GM12878 (cell line): ENCODE data around the gene FZD2. TPM values are rescaled to one million over a fixed set of nuclear protein-coding genes. Genes with fewer than 3 reads are reported as not detected.

ENCODE experiments used
- ATAC-seq: fragments of 200-7000 bp; cut with Tn5 transposase; 3 replicates; pipeline ENCODE4 v1.9.1; 2020; ENCODE audit warnings: mild to moderate bottlenecking, moderate library complexity
- BruUV-seq: library from RNA; stranded (reverse); fragments of 400-500 nt; replicated peaks from 2 replicates; lab custom pipeline; 2021; lab: Mats Ljungman, UMichigan
- CTCF ChIA-PET: fragments of 300-600 bp; sonication (Branson Sonifier 250); formaldehyde crosslinking; extraction: SDS; loops from one replicate; lab custom pipeline; 2021; ENCODE audit warnings: inconsistent platforms; lab: Yijun Ruan, JAX
- POLR2A ChIA-PET: fragments of 350-600 bp; formaldehyde crosslinking; extraction: SDS; loops from one replicate; lab custom pipeline; 2021; ENCODE audit warnings: inconsistent platforms; lab: Charles Lee
- RAD21 ChIA-PET: fragments of 300-600 bp; sonication (Branson Sonifier 250); formaldehyde crosslinking; loops from one replicate; lab custom pipeline; 2023; ENCODE audit warnings: antibody characterized with exemption; ENCODE audit not compliant: unreplicated experiment; lab: Charles Lee
- SMC1A ChIA-PET: fragments of 300-600 bp; sonication (Branson Sonifier 250); formaldehyde crosslinking; loops from one replicate; lab custom pipeline; 2023; ENCODE audit not compliant: unreplicated experiment, uncharacterized antibody; lab: Charles Lee
- DNase-seq: peaks from one replicate; pipeline ENCODE4 v3.0.0-alpha.2; 2011; ENCODE audit warnings: low read depth, low spot score
- FAIRE-seq: peaks from 3 replicates; lab custom pipeline; 2011; peaks lifted over from hg19 to GRCh38; lab: Jason Lieb, UNC
- H2AFZ ChIP-seq: 2 replicates; pipeline ENCODE4 v1.6.0; 2011; ENCODE audit warnings: low read depth, low read length, control low read depth; ENCODE audit not compliant: control insufficient read depth
- H3K27ac ChIP-seq: 2 replicates; pipeline ENCODE4 v1.5.1; 2011; ENCODE audit warnings: control low read depth; ENCODE audit not compliant: control insufficient read depth, insufficient read depth
- H3K27me3 ChIP-seq, 2 experiments: replicated peaks in 1 of 2; 2 replicates each; pipeline versions ENCODE4 v1.6.0 to v1.6.1; 2011; ENCODE audit warnings: low read length in 1 of 2; ENCODE audit not compliant: control insufficient read depth in 2 of 2, insufficient read depth in 2 of 2
- H3K36me3 ChIP-seq, 2 experiments: 2 replicates each; pipeline ENCODE4 v1.5.1; 2011; ENCODE audit warnings: low read length in 1 of 2; ENCODE audit not compliant: control insufficient read depth in 2 of 2, insufficient read depth in 2 of 2
- H3K4me1 ChIP-seq: 2 replicates; pipeline ENCODE4 v1.6.1; 2011; ENCODE audit warnings: mild to moderate bottlenecking, low read length, moderate library complexity, mixed read lengths; ENCODE audit not compliant: control insufficient read depth, insufficient read depth
- H3K4me2 ChIP-seq: 2 replicates; pipeline ENCODE4 v1.6.0; 2011; ENCODE audit warnings: control low read depth; ENCODE audit not compliant: control insufficient read depth, insufficient read depth
- H3K4me3 ChIP-seq: fragments of 200-600 bp; sonication (generic); 2 replicates; pipeline ENCODE4 v1.5.1; 2016
- H3K79me2 ChIP-seq: 2 replicates; pipeline ENCODE4 v1.6.0; 2011; ENCODE audit warnings: low read length; ENCODE audit not compliant: control insufficient read depth, insufficient read depth
- H3K9ac ChIP-seq: 2 replicates; pipeline ENCODE4 v1.8.0; 2011; ENCODE audit warnings: low read length, control low read depth, mixed read lengths; ENCODE audit not compliant: control insufficient read depth, insufficient read depth
- H3K9me3 ChIP-seq: replicated peaks from 3 replicates; pipeline ENCODE4 v1.5.1; 2011; ENCODE audit warnings: mild to moderate bottlenecking, low read length; ENCODE audit not compliant: control insufficient read depth, insufficient read depth
- H4K20me1 ChIP-seq: 2 replicates; pipeline ENCODE4 v1.6.0; 2011; ENCODE audit not compliant: control insufficient read depth, insufficient read depth
- ASH2L ChIP-seq: fragments of 300-600, 200-600 bp; sonication (generic); IDR thresholded peaks from 2 replicates; pipeline ENCODE4 v1.6.1; 2017; ENCODE audit warnings: low read depth, mild to moderate bottlenecking, borderline replicate concordance
- CHD4 ChIP-seq: fragments of 200-600 bp; sonication (generic); IDR thresholded peaks from 2 replicates; pipeline ENCODE4 v1.6.1; 2016; ENCODE audit warnings: mild to moderate bottlenecking
- EED ChIP-seq: sonication (generic); IDR thresholded peaks from 2 replicates; pipeline ENCODE4 v1.6.1; 2016; ENCODE audit warnings: antibody characterized with exemption, low read depth
- IRF4 ChIP-seq: IDR thresholded peaks from 2 replicates; pipeline ENCODE4 v1.6.1; 2011; ENCODE audit warnings: low read depth, low read length
- KDM1A ChIP-seq: fragments of 200-600 bp; sonication (generic); IDR thresholded peaks from 2 replicates; pipeline ENCODE4 v1.6.1; 2016; ENCODE audit warnings: borderline replicate concordance
- POLR2A ChIP-seq: IDR thresholded peaks from 2 replicates; pipeline ENCODE4 v1.6.1; 2011; ENCODE audit warnings: low read depth, mild to moderate bottlenecking, low read length
- RFX5 ChIP-seq: IDR thresholded peaks from 2 replicates; pipeline ENCODE4 v1.6.1; 2011; ENCODE audit warnings: low read depth, low read length, improper control_type of control experiment
- TARDBP ChIP-seq: IDR thresholded peaks from 2 replicates; pipeline ENCODE4 v1.6.1; 2016; ENCODE audit warnings: borderline replicate concordance
- TBL1XR1 ChIP-seq: IDR thresholded peaks from 2 replicates; pipeline ENCODE4 v1.6.1; 2012; ENCODE audit warnings: low read depth, low read length, improper control_type of control experiment
- ZNF384 ChIP-seq: IDR thresholded peaks from 2 replicates; pipeline ENCODE4 v1.6.1; 2012; ENCODE audit warnings: low read depth, mild to moderate bottlenecking, low read length, improper control_type of control experiment, borderline replicate concordance
- WGBS: methylation state at CpG from one replicate; pipeline ENCODE4 v1.1.6; 2016; ENCODE audit warnings: low lambda C conversion rate; ENCODE audit not compliant: insufficient replicate concordance, insufficient coverage; ENCODE audit errors: missing lambda C conversion rate; 5-methylcytosine and 5-hydroxymethylcytosine counted together
- in situ Hi-C: fragments of 300-500 bp; cut with MboI; formaldehyde crosslinking; loops from 9 replicates; pipeline ENCODE4 v1.14.3; 2018; ENCODE audit warnings: mixed read lengths
- intact Hi-C: fragments of 100-400 bp; cut with micrococcal nuclease; formaldehyde crosslinking; loops from one replicate; pipeline ENCODE4 v1.14.2; 2022; ENCODE audit not compliant: unreplicated experiment
- polyA plus RNA-seq, 11 experiments: library from polyadenylated mRNA; depleted of rRNA in 4 of 11; unstranded in 6 of 11; stranded (reverse) in 5 of 11; fragments of >200 nt; fragmentation: Nextera tagmentation in 4 of 11; fragmentation: Illumina TruSeq in 1 of 11; extraction: Ambion mirVana in 4 of 11; extraction: Trizol in 1 of 11; gene quantifications; 1 replicate in 1 of 11; 2 replicates in 10 of 11; pipeline versions ENCODE4 v1.2.1 to v1.2.3, GENCODE V29; 2011 to 2016; ENCODE audit warnings: inconsistent platforms in 2 of 11, missing spikeins in 2 of 11, low read depth in 1 of 11
- total RNA-seq, 4 experiments: library from RNA; depleted of rRNA in 3 of 4; stranded (reverse); fragments of >200 nt in 3 of 4; fragmentation: Illumina TruSeq in 1 of 4; extraction: Trizol in 1 of 4; gene quantifications; 2 replicates each; pipeline versions ENCODE4 v1.2.1 to v1.2.3, GENCODE V29; 2013 to 2021
- TF ChIP-seq, protein P1 (sequence below): IDR thresholded peaks from 2 replicates; pipeline ENCODE4 v1.6.1; 2012; ENCODE audit warnings: improper control_type of control experiment, low read depth, low read length; ENCODE audit not compliant: insufficient replicate concordance

The FZD2 gene
- total and polyA plus RNA-seq, 10 of the 15 experiments (the other 5 are each of a cell fraction or from before 2014, with no cell fraction given) = 0.09 to 4.2 (median 0.63) TPM; not detected in 1

DNA sequence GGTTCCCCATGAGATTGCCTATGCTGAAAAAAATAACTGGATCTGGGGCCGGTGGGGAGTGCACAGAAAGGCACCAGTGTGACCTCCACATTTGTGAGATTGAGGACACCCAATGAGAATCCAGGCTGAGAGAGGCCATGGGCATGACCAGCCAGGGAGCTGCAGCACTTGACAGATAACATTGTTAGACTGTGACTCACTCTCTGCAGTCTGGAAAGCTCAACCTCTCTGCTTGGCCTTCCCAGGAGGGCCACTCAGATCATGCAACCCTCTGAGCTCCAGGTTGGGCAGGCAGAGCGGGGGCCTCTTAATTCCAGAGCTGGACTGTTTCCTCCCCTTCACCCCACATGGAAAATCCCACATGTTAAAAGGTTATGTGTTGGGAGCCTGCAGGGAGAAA, 30.1 kb downstream of the FZD2 start:
- no peak overlapping the region for H3K4me2 ChIP-seq
- ChIA-PET RAD21 (no interaction called here), CTCF (no interaction called here), POLR2A (no interaction called here), SMC1A (no interaction called here)
- ATAC-seq = no peak
- H3K36me3 ChIP-seq = no peaks in the 10 kb centered on the region
- no peaks in the 10 kb centered on the region for H3K9me3 ChIP-seq
- WGBS = 29% methylated on average over 2 of the region's 2 CpGs
- no peak overlapping the region for H3K4me3 ChIP-seq
- intact Hi-C loops (no loop called here), in situ Hi-C loops (no loop called here)
- H3K27ac ChIP-seq = no peak overlapping the region
- no peak for DNase-seq
- H4K20me1 ChIP-seq = no peaks in the 10 kb centered on the region
- no peaks in the 10 kb centered on the region for H3K4me1 ChIP-seq
- no peak overlapping the region for H3K9ac ChIP-seq
- no peak for TF ChIP-seq TBL1XR1
- TF ChIP-seq KDM1A = no peak
- TF ChIP-seq, protein P1, sequence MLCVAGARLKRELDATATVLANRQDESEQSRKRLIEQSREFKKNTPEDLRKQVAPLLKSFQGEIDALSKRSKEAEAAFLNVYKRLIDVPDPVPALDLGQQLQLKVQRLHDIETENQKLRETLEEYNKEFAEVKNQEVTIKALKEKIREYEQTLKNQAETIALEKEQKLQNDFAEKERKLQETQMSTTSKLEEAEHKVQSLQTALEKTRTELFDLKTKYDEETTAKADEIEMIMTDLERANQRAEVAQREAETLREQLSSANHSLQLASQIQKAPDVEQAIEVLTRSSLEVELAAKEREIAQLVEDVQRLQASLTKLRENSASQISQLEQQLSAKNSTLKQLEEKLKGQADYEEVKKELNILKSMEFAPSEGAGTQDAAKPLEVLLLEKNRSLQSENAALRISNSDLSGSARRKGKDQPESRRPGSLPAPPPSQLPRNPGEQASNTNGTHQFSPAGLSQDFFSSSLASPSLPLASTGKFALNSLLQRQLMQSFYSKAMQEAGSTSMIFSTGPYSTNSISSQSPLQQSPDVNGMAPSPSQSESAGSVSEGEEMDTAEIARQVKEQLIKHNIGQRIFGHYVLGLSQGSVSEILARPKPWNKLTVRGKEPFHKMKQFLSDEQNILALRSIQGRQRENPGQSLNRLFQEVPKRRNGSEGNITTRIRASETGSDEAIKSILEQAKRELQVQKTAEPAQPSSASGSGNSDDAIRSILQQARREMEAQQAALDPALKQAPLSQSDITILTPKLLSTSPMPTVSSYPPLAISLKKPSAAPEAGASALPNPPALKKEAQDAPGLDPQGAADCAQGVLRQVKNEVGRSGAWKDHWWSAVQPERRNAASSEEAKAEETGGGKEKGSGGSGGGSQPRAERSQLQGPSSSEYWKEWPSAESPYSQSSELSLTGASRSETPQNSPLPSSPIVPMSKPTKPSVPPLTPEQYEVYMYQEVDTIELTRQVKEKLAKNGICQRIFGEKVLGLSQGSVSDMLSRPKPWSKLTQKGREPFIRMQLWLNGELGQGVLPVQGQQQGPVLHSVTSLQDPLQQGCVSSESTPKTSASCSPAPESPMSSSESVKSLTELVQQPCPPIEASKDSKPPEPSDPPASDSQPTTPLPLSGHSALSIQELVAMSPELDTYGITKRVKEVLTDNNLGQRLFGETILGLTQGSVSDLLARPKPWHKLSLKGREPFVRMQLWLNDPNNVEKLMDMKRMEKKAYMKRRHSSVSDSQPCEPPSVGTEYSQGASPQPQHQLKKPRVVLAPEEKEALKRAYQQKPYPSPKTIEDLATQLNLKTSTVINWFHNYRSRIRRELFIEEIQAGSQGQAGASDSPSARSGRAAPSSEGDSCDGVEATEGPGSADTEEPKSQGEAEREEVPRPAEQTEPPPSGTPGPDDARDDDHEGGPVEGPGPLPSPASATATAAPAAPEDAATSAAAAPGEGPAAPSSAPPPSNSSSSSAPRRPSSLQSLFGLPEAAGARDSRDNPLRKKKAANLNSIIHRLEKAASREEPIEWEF = no peak
- no peak for TF ChIP-seq POLR2A
- TF ChIP-seq TARDBP = no peak
- TF ChIP-seq EED = no peak
- no peak for TF ChIP-seq ASH2L
- TF ChIP-seq ZNF384 = no peak
- TF ChIP-seq RFX5 = no peak
- TF ChIP-seq IRF4 = no peak
- TF ChIP-seq CHD4 = no peak
- no peak for FAIRE-seq
- H2AFZ ChIP-seq = no peak overlapping the region
- no TSS peak for BruUV-seq
- H3K79me2 ChIP-seq = no peaks in the 10 kb centered on the region
- no peaks in the 10 kb centered on the region; a peak in 1 of 4 replicates for H3K27me3 ChIP-seq
